ENCODE data around the gene VRTN.
"Not testable (repeated sequence)": the region's sequence is repeated elsewhere in the genome, so short reads cannot be mapped to it uniquely, and the experiment has no call there.

The VRTN gene

DNA sequence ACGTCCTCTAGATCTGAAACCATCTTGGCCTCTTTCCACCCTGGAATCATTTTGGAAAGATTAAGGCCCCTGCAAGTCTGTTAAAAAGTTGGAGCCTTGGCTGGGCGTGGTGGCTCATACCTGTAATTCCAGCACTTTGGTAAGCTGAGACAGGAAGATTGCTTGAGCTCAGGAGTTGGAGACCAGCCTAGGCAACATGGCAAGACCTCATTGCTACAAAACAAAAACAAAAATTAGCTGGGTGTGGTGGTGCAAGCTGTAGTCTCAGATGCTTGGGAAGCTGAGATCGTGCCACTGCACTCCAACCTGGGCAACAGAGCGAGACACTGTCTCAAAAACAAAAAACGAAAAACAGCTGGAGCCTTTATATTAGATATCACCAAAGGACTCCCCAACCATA is 34.7 kb upstream of the VRTN start:
- Histone ChIP-seq H3K4me1 (ENCODE audit: control insufficient read depth in 1 of 2, insufficient read depth in 2 of 2, low read length in 2 of 2) (no peaks in the 10 kb centered on the region), H3K4me3 (ENCODE audit: low read depth in 1 of 2, low read length in 2 of 2) (no peak overlapping the region), H3K9ac (ENCODE audit: low read depth in 1 of 2, low read length in 2 of 2) (no peak overlapping the region), H3K9me3 (ENCODE audit: control insufficient read depth in 1 of 2, low read length in 2 of 2) (no peaks in the 10 kb centered on the region), H3K27ac (ENCODE audit: low read depth, low read length) (no peak overlapping the region), H3K27me3 (ENCODE audit: control insufficient read depth in 1 of 2, insufficient read depth in 2 of 2, low read length in 2 of 2) (peaks cover 0 to 3% of the 10 kb centered on the region in 2 donors), H3K36me3 (ENCODE audit: control insufficient read depth in 1 of 2, insufficient read depth in 2 of 2, low read length in 2 of 2) (no peaks in the 10 kb centered on the region)

DNA sequence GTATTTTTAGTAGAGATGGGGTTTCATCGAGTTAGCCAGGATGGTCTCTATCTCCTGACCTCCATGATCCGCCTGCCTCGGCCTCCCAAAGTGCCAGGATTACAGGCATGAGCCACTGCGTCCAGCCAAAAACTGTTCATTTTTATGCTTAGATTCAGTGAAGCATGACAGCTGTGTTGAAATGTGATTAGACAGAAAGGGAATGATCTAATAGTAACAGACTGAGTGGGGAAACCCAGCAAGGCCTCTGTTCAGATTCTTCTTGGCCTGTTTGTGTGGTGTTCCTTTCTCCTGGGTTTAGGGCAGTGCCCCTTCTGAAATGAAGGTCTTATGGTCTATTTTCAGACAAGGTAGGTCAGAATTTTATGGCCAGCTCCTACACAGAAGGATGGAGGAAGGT is 33.7 kb upstream of the VRTN start:
- Histone ChIP-seq H3K4me3 (ENCODE audit: low read depth in 1 of 2, low read length in 2 of 2) (no peak overlapping the region), H3K27ac (ENCODE audit: low read depth, low read length) (no peak overlapping the region), H3K36me3 (ENCODE audit: control insufficient read depth in 1 of 2, insufficient read depth in 2 of 2, low read length in 2 of 2) (no peaks in the 10 kb centered on the region), H3K9ac (ENCODE audit: low read depth in 1 of 2, low read length in 2 of 2) (no peak overlapping the region), H3K4me1 (ENCODE audit: control insufficient read depth in 1 of 2, insufficient read depth in 2 of 2, low read length in 2 of 2) (no peaks in the 10 kb centered on the region), H3K27me3 (ENCODE audit: control insufficient read depth in 1 of 2, insufficient read depth in 2 of 2, low read length in 2 of 2) (peaks cover 0 to 3% of the 10 kb centered on the region in 2 donors), H3K9me3 (ENCODE audit: control insufficient read depth in 1 of 2, low read length in 2 of 2) (no peaks in the 10 kb centered on the region)

DNA sequence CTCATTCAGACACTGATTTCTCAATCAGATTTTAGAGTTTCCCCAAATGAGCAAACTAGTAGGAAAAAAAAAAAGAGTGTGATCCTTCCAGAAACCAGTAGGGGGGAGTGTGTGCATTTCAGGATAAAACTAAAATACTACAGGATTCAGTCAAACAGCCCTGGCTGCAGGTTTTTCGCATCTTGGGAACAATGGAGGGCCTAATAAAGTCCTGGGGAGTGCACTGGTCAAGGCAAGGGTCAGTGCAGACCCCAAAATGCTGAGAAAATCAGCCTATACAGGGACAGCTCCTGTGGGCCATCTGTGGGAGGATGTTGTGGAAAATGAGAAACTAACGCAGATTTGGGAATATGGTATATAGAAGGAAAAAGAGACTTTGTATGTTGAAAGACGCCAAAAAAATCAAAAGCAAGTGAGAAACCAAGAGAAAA is 23.3 kb upstream of the VRTN start:
- no peaks in the 10 kb centered on the region for H3K4me1 ChIP-seq (ENCODE audit: control insufficient read depth in 1 of 2, insufficient read depth in 2 of 2, low read length in 2 of 2)

DNA sequence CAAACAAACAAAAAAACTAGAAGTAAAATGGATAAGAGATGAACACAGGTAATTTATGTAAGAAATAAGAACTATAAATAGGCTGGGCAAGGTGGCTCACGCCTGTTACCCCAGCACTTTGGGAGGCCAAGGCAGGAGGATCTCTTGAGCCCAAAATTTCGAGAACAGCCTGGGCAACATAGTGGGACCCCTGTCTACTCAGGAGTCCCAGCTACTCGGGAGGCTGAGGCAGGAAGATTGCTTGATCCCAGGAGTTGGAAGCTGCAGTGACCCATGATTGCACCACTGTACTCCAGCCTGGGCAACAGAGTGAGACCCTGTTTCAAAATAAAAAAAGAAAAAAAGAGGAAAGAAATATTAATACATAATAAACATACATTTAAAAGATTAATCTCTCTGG is 22.8 kb upstream of the VRTN start:
- Histone ChIP-seq H3K27ac (ENCODE audit: low read depth, low read length) (no peak overlapping the region), H3K9me3 (ENCODE audit: control insufficient read depth in 1 of 2, low read length in 2 of 2) (no peaks in the 10 kb centered on the region), H3K9ac (ENCODE audit: low read depth in 1 of 2, low read length in 2 of 2) (no peak overlapping the region), H3K36me3 (ENCODE audit: control insufficient read depth in 1 of 2, insufficient read depth in 2 of 2, low read length in 2 of 2) (no peaks in the 10 kb centered on the region), H3K4me3 (ENCODE audit: low read depth in 1 of 2, low read length in 2 of 2) (no peak overlapping the region), H3K27me3 (ENCODE audit: control insufficient read depth in 1 of 2, insufficient read depth in 2 of 2, low read length in 2 of 2) (peaks cover 3% of the 10 kb centered on the region in 2 donors), H3K4me1 (ENCODE audit: control insufficient read depth in 1 of 2, insufficient read depth in 2 of 2, low read length in 2 of 2) (no peaks in the 10 kb centered on the region)

More for the DNA sequence above, 23.3 kb upstream of the VRTN start:
- H3K27me3 ChIP-seq (ENCODE audit: control insufficient read depth in 1 of 2, insufficient read depth in 2 of 2, low read length in 2 of 2), result peaks cover 3% of the 10 kb centered on the region in 2 donors
- H3K9ac ChIP-seq (ENCODE audit: low read depth in 1 of 2, low read length in 2 of 2), result no peak overlapping the region
- H3K9me3 ChIP-seq (ENCODE audit: control insufficient read depth in 1 of 2, low read length in 2 of 2), result no peaks in the 10 kb centered on the region
- no peak overlapping the region for H3K4me3 ChIP-seq (ENCODE audit: low read depth in 1 of 2, low read length in 2 of 2)
- no peak overlapping the region for H3K27ac ChIP-seq (ENCODE audit: low read depth, low read length)
- H3K36me3 ChIP-seq (ENCODE audit: control insufficient read depth in 1 of 2, insufficient read depth in 2 of 2, low read length in 2 of 2), result no peaks in the 10 kb centered on the region

DNA sequence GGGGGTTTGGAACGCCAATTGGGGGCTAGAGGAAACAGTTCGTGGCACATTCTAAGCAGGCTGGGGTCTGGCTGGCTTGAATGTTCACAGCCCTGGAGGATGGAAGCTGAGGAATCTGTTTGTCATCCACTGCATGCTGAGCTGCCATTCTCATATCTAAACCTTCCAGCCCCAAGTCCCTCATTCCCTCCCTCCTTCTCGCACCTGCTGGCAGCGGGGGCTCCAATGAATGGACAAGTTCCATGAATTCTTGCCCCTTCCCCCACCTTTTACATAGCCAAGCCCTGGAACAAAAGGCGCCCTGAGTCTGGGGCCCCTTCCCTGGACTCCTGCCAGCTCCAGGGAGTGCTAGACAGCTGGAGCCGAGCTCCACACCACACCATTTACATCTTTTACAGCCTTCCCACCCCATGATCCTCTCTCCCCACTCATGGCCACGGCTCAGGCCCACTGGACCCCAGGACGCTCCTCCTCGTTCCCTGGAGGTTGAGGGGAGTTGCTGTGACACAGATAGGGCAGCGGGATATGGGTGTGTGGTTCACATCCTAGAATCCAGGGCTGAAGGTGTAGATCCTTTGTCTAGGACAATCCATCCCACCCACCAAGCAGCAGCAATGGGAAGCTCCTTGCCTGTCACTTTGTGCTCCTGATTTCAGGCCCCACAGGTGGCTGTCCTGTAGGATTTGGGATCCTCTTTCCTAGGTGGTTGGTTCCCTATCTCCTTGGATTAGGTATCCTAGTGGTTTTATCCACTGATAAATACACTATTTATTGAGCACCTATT is 21.7 kb upstream of the VRTN start:
- H3K4me3 ChIP-seq (ENCODE audit: low read depth in 1 of 2, low read length in 2 of 2), result no peak overlapping the region

DNA sequence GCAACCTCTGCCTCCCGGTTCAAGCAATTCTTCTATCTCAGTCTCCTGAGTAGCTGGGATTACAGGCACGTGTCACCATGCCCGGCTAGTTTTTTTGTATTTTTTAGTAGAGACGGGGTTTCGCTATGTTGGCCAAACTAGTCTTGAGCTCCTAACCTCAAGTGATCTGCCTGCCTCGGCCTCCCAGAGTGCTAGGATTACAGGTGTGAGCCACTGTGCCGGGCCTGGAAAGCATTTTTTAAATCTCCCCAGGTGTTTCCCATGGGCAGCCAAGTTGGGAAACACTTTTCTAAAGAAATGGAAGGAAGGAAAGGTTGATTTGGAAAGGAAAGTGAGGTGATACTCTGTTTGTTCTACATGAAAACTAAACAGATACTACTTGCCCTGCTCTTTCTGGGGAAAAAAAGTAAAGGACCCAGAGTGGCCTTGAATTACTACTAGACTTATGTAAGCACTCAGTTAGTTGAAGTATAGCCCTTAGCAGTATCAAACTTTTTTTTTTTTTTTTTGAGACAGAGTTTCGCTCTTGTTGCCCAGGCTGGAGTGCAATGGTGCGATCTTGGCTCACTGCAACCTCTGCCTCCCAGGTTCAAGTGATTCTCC is 18.2 kb upstream of the VRTN start:
- not testable (repeated sequence) for H3K4me3 ChIP-seq (ENCODE audit: low read depth in 1 of 2, low read length in 2 of 2); H3K9me3 ChIP-seq (ENCODE audit: control insufficient read depth in 1 of 2, low read length in 2 of 2); H3K36me3 ChIP-seq (ENCODE audit: control insufficient read depth in 1 of 2, insufficient read depth in 2 of 2, low read length in 2 of 2); H3K27me3 ChIP-seq (ENCODE audit: control insufficient read depth in 1 of 2, insufficient read depth in 2 of 2, low read length in 2 of 2); H3K4me1 ChIP-seq (ENCODE audit: control insufficient read depth in 1 of 2, insufficient read depth in 2 of 2, low read length in 2 of 2); H3K9ac ChIP-seq (ENCODE audit: low read depth in 1 of 2, low read length in 2 of 2); H3K27ac ChIP-seq (ENCODE audit: low read depth, low read length)

More for the DNA sequence above, 21.7 kb upstream of the VRTN start:
- H3K27me3 ChIP-seq (ENCODE audit: control insufficient read depth in 1 of 2, insufficient read depth in 2 of 2, low read length in 2 of 2), result peaks cover 3% of the 10 kb centered on the region in 2 donors
- H3K9ac ChIP-seq (ENCODE audit: low read depth in 1 of 2, low read length in 2 of 2), result no peak overlapping the region
- no peaks in the 10 kb centered on the region for H3K4me1 ChIP-seq (ENCODE audit: control insufficient read depth in 1 of 2, insufficient read depth in 2 of 2, low read length in 2 of 2)
- no peak overlapping the region for H3K27ac ChIP-seq (ENCODE audit: low read depth, low read length)
- H3K9me3 ChIP-seq (ENCODE audit: control insufficient read depth in 1 of 2, low read length in 2 of 2), result no peaks in the 10 kb centered on the region
- H3K36me3 ChIP-seq (ENCODE audit: control insufficient read depth in 1 of 2, insufficient read depth in 2 of 2, low read length in 2 of 2), result no peaks in the 10 kb centered on the region

DNA sequence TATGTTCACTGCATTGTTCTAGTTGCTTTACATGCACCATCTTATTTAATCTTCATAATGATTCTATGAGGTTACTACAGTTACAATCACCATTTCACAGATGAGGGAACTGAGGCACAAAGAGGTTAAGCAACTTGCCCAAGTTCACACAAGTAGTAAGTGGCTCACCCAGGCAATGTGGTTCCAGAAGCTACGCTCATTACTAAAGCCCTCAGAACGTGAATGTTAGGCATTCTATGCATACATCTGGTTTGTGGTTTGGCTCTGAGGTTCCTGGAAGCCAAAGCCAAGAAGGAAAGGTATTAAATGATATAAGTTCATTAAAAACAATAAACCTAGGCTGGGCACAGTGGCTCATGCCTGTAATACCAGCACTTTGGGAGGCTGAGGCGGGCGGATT is 14.4 kb upstream of the VRTN start:
- Histone ChIP-seq H3K9me3 (ENCODE audit: control insufficient read depth in 1 of 2, low read length in 2 of 2) (no peaks in the 10 kb centered on the region), H3K27me3 (ENCODE audit: control insufficient read depth in 1 of 2, insufficient read depth in 2 of 2, low read length in 2 of 2) (peaks cover 0 to 13% of the 10 kb centered on the region in 2 donors), H3K4me3 (ENCODE audit: low read depth in 1 of 2, low read length in 2 of 2) (no peak overlapping the region), H3K36me3 (ENCODE audit: control insufficient read depth in 1 of 2, insufficient read depth in 2 of 2, low read length in 2 of 2) (no peaks in the 10 kb centered on the region), H3K27ac (ENCODE audit: low read depth, low read length) (no peak overlapping the region), H3K4me1 (ENCODE audit: control insufficient read depth in 1 of 2, insufficient read depth in 2 of 2, low read length in 2 of 2) (no peaks in the 10 kb centered on the region), H3K9ac (ENCODE audit: low read depth in 1 of 2, low read length in 2 of 2) (no peak overlapping the region)

DNA sequence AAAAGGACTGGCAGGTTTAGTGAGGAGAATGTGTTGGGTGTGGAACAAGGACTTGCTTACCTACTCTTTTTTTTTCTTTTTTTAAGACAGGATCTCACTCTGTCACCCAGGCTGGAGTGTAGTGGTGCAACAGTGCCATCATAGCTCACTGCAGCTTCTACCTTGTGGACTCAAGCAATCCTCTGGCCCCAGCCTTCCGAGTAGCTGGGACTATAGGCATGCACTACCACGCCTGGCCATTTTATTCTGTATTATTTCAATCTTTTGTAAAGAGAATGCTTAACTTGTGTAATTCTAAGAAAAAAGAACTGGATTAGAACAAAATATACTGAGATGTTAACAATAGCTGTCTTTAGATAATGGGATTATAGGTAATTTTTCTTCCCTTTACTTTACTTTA is 1.9 kb upstream of the VRTN start:
- no peak overlapping the region for H3K9ac ChIP-seq (ENCODE audit: low read depth in 1 of 2, low read length in 2 of 2)
- H3K4me1 ChIP-seq (ENCODE audit: control insufficient read depth in 1 of 2, insufficient read depth in 2 of 2, low read length in 2 of 2), result peaks cover 20 to 26% of the 10 kb centered on the region in 2 donors
- H3K36me3 ChIP-seq (ENCODE audit: control insufficient read depth in 1 of 2, insufficient read depth in 2 of 2, low read length in 2 of 2), result no peaks in the 10 kb centered on the region
- no peaks in the 10 kb centered on the region for H3K9me3 ChIP-seq (ENCODE audit: control insufficient read depth in 1 of 2, low read length in 2 of 2)
- H3K4me3 ChIP-seq (ENCODE audit: low read depth in 1 of 2, low read length in 2 of 2), result no peak overlapping the region
- H3K27ac ChIP-seq (ENCODE audit: low read depth, low read length), result no peak overlapping the region
- H3K27me3 ChIP-seq (ENCODE audit: control insufficient read depth in 1 of 2, insufficient read depth in 2 of 2, low read length in 2 of 2), result no peaks in the 10 kb centered on the region

DNA sequence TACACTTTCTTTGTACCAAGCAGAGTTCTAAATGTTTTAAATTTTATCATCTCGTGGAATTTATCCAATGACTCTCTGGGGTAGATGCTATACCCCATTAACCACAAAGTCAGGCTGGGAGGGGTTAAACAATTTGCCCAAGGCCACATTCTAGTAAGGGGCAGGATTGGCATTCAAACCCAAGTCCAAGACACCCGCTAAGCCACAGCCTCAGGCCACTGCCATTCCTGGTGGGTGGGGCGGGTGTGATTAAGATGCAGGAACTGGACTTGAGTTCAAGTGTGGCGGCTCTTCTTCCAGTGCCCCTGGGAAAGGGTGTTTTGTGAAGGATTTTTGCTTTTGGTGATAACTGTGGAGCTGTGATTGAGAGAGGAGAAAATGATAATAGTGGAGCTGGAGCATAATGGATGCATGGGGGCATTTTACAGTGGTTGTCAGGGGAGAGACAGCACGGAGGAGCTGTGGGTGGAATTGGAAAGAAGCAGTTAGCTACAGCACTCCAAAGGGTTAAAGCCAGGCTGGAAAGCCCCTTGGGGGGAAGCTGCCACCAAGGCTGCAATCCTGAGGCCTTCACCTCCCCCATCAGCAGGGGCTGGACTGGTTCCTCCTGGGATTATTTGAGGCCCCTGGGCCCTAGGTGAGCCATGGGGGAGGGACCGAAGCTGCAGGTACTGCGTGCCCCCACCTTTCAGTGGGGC is 1.0 kb upstream of the VRTN start:
- no peak overlapping the region for H3K27ac ChIP-seq (ENCODE audit: low read depth, low read length)
- no peaks in the 10 kb centered on the region for H3K27me3 ChIP-seq (ENCODE audit: control insufficient read depth in 1 of 2, insufficient read depth in 2 of 2, low read length in 2 of 2)
- H3K9me3 ChIP-seq (ENCODE audit: control insufficient read depth in 1 of 2, low read length in 2 of 2), result no peaks in the 10 kb centered on the region
- no peak overlapping the region for H3K9ac ChIP-seq (ENCODE audit: low read depth in 1 of 2, low read length in 2 of 2)
- peaks cover 20 to 26% of the 10 kb centered on the region in 2 donors for H3K4me1 ChIP-seq (ENCODE audit: control insufficient read depth in 1 of 2, insufficient read depth in 2 of 2, low read length in 2 of 2)
- no peak overlapping the region for H3K4me3 ChIP-seq (ENCODE audit: low read depth in 1 of 2, low read length in 2 of 2)
- H3K36me3 ChIP-seq (ENCODE audit: control insufficient read depth in 1 of 2, insufficient read depth in 2 of 2, low read length in 2 of 2), result no peaks in the 10 kb centered on the region

DNA sequence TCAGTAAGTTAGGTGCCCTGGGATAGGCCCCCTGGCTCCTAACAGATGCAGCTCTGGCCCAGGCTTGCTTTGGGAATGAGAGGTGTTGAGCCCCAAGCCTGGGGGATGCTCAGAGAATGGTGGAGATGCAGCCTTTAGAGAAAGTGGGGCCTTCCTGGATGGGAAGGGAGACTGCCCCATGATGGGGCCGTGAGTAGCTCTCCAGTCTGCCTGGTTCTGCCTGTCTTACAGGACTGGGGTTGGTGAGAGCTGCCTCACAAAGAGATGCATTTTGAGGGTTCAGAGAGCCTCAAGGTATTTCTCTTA is 523 bp upstream of the VRTN start:
- Histone ChIP-seq H3K9me3 (ENCODE audit: control insufficient read depth in 1 of 2, low read length in 2 of 2) (no peaks in the 10 kb centered on the region), H3K36me3 (ENCODE audit: control insufficient read depth in 1 of 2, insufficient read depth in 2 of 2, low read length in 2 of 2) (no peaks in the 10 kb centered on the region), H3K4me1 (ENCODE audit: control insufficient read depth in 1 of 2, insufficient read depth in 2 of 2, low read length in 2 of 2) (peaks cover 20 to 26% of the 10 kb centered on the region in 2 donors), H3K27ac (ENCODE audit: low read depth, low read length) (no peak overlapping the region), H3K4me3 (ENCODE audit: low read depth in 1 of 2, low read length in 2 of 2) (no peak overlapping the region), H3K27me3 (ENCODE audit: control insufficient read depth in 1 of 2, insufficient read depth in 2 of 2, low read length in 2 of 2) (no peaks in the 10 kb centered on the region), H3K9ac (ENCODE audit: low read depth in 1 of 2, low read length in 2 of 2) (no peak overlapping the region)
